ENCODE measurements around the gene SMAD5. TPM values are rescaled to one million over a fixed set of nuclear protein-coding genes. Genes with fewer than 3 reads are reported as not detected.

SMAD5 gene
- total and polyA plus RNA-seq, 2 of the 8 experiments (the other 6 are each of a cell fraction or from before 2014, with no cell fraction given) = 30.2 to 60.5 TPM

- TF ChIP-seq CHD7 (IDR thresholded peaks at IDR 0.05; ENCODE audit: insufficient replicate concordance, low read length) (no peak), CEBPB (IDR thresholded peaks at IDR 0.05; ENCODE audit: low read depth, low read length) (no peak)
These were observed 13.6 kb downstream of the SMAD5 start (continued) for GRCh38 chr5:136146201-136146600.

Data from H1 (cell line).